Stomach smooth muscle (tissue), 2 donors: ENCODE results near the gene CNGA3.
"Not testable (repeated sequence)": the region's sequence is repeated elsewhere in the genome, so short reads cannot be mapped to it uniquely, and the experiment has no call there.

Experiments used
- H3K27ac ChIP-seq: one replicate; pipeline ENCODE4 v1.7.0; 2013; ENCODE audit warnings: mild to moderate bottlenecking, low read length, inconsistent platforms
- H3K27me3 ChIP-seq, 2 donors: one replicate each; pipeline ENCODE4 v1.7.0; 2013; ENCODE audit warnings: low read length in 2 of 2; ENCODE audit not compliant: insufficient read depth in 2 of 2, control insufficient read depth in 1 of 2
- H3K36me3 ChIP-seq, 2 donors: one replicate each; pipeline ENCODE4 v1.7.0; 2013; ENCODE audit warnings: low read length in 2 of 2; ENCODE audit not compliant: control insufficient read depth in 2 of 2, insufficient read depth in 2 of 2
- H3K4me1 ChIP-seq: one replicate; pipeline ENCODE4 v1.7.0; 2013; ENCODE audit warnings: low read length; ENCODE audit not compliant: control insufficient read depth, insufficient read depth
- H3K4me3 ChIP-seq, 2 donors: one replicate each; pipeline ENCODE4 v1.7.0; 2013; ENCODE audit warnings: low read length in 2 of 2
- H3K9ac ChIP-seq, 2 donors: one replicate each; pipeline ENCODE4 v1.7.0; 2013; ENCODE audit warnings: low read length in 2 of 2, mild to moderate bottlenecking in 1 of 2
- H3K9me3 ChIP-seq, 2 donors: one replicate each; pipeline ENCODE4 v1.7.0; 2013; ENCODE audit warnings: low read length in 2 of 2; ENCODE audit not compliant: control insufficient read depth in 2 of 2
- donor health status: healthy.
- donor health status: Pancreatic carcinoma.

CNGA3 gene

GRCh38 chr2:98346311-98347236, at the start of gene CNGA3:
Gene CNGA3 (plus strand): TSS chr2:98346456. CDS start chr2:98369976, 23,520 bp downstream.
- Histone ChIP-seq H3K9ac (no peak within 1 kb of the TSS), H3K4me1 (peaks cover 12% of the 10 kb centered on the region), H3K9me3 (no peaks in the 10 kb centered on the region), H3K27ac (no peak within 1 kb of the TSS), H3K4me3 (peak within 1 kb of the TSS; percentile 20 to 49), H3K36me3 (no peaks in the 10 kb centered on the region), H3K27me3 (peaks cover 38% of the 10 kb centered on the region in 2 donors)

- Histone ChIP-seq H3K9ac (no peak overlapping the region), H3K4me3 (no peak overlapping the region), H3K27ac (no peak overlapping the region), H3K9me3 (no peaks in the 10 kb centered on the region), H3K27me3 (no peaks in the 10 kb centered on the region), H3K4me1 (peaks cover 5% of the 10 kb centered on the region), H3K36me3 (no peaks in the 10 kb centered on the region)
Observed at GRCh38 chr2:98297817-98298682, 48.2 kb upstream of the CNGA3 start.

GRCh38 chr2:98298683-98299164, 47.5 kb upstream of the CNGA3 start:
- Histone ChIP-seq H3K36me3 (no peaks in the 10 kb centered on the region), H3K4me3 (no peak overlapping the region), H3K9ac (no peak overlapping the region), H3K27me3 (no peaks in the 10 kb centered on the region), H3K4me1 (peaks cover 5% of the 10 kb centered on the region), H3K9me3 (no peaks in the 10 kb centered on the region), H3K27ac (no peak overlapping the region)

GRCh38 chr2:98299211-98299905, 46.9 kb upstream of the CNGA3 start:
- Histone ChIP-seq H3K27me3 (no peaks in the 10 kb centered on the region), H3K9ac (no peak overlapping the region)

GRCh38 chr2:98300141-98300874, 45.9 kb upstream of the CNGA3 start:
- no peak overlapping the region for H3K4me3 ChIP-seq
- no peak overlapping the region for H3K9ac ChIP-seq
- H3K27ac ChIP-seq: no peak overlapping the region
- no peaks in the 10 kb centered on the region for H3K36me3 ChIP-seq
- no peaks in the 10 kb centered on the region for H3K27me3 ChIP-seq
- no peaks in the 10 kb centered on the region for H3K9me3 ChIP-seq
- peaks cover 5% of the 10 kb centered on the region for H3K4me1 ChIP-seq

More at GRCh38 chr2:98299211-98299905, 46.9 kb upstream of the CNGA3 start:
- H3K36me3 ChIP-seq: no peaks in the 10 kb centered on the region
- H3K4me1 ChIP-seq: peaks cover 5% of the 10 kb centered on the region
- no peak overlapping the region for H3K4me3 ChIP-seq
- no peaks in the 10 kb centered on the region for H3K9me3 ChIP-seq
- H3K27ac ChIP-seq: no peak overlapping the region

GRCh38 chr2:98301469-98301868, 44.8 kb upstream of the CNGA3 start:
- Histone ChIP-seq H3K27me3 (no peaks in the 10 kb centered on the region), H3K4me3 (no peak overlapping the region), H3K27ac (no peak overlapping the region), H3K4me1 (peaks cover 5% of the 10 kb centered on the region), H3K9ac (no peak overlapping the region), H3K36me3 (no peaks in the 10 kb centered on the region), H3K9me3 (no peaks in the 10 kb centered on the region)

- H3K36me3 ChIP-seq, H3K4me3 ChIP-seq, H3K9ac ChIP-seq, H3K4me1 ChIP-seq, H3K27ac ChIP-seq, H3K27me3 ChIP-seq, H3K9me3 ChIP-seq: not testable (repeated sequence)
Observed at GRCh38 chr2:98307131-98307696, 39.0 kb upstream of the CNGA3 start.

- H3K27me3 ChIP-seq: peaks cover 0 to 2% of the 10 kb centered on the region in 2 donors
- no peak overlapping the region for H3K9ac ChIP-seq
- H3K4me3 ChIP-seq: no peak overlapping the region
- H3K36me3 ChIP-seq: no peaks in the 10 kb centered on the region
- H3K9me3 ChIP-seq: no peaks in the 10 kb centered on the region
- H3K27ac ChIP-seq: no peak overlapping the region
- H3K4me1 ChIP-seq: no peaks in the 10 kb centered on the region
Observed at GRCh38 chr2:98308068-98308467, 38.2 kb upstream of the CNGA3 start.

GRCh38 chr2:98308532-98308931, 37.7 kb upstream of the CNGA3 start:
- no peak overlapping the region for H3K27ac ChIP-seq
- peaks cover 0 to 2% of the 10 kb centered on the region in 2 donors for H3K27me3 ChIP-seq
- no peaks in the 10 kb centered on the region for H3K9me3 ChIP-seq
- no peak overlapping the region for H3K4me3 ChIP-seq
- no peaks in the 10 kb centered on the region for H3K36me3 ChIP-seq
- no peak overlapping the region for H3K9ac ChIP-seq
- no peaks in the 10 kb centered on the region for H3K4me1 ChIP-seq
